Stimulated activated naive CD8-positive, alpha-beta T cell treated with anti-CD3 and anti-CD28 coated beads, Interleukin-15, amount 100 ng/mL, for 72 hours (primary cell): Measurements from ENCODE around the gene GRM1.
"Not testable (repeated sequence)": the region's sequence is repeated elsewhere in the genome, so short reads cannot be mapped to it uniquely, and the experiment has no call there.

Source experiments
- ATAC-seq: fragments of 150-1000 bp; cut with Tn5 transposase; 2 replicates; pipeline ENCODE4 v1.10.0; 2021; ENCODE audit warnings: mild to moderate bottlenecking, moderate library complexity
- DNase-seq, 2 donors: peaks; one replicate each; pipeline ENCODE4 v3.0.0; 2021 to 2022
- H3K27ac Mint-ChIP-seq, 2 donors: one replicate each; pipeline ENCODE4 v1.8.0; 2022; ENCODE audit warnings: mild to moderate bottlenecking in 2 of 2, mixed read lengths in 2 of 2, moderate library complexity in 2 of 2
- H3K27me3 Mint-ChIP-seq: one replicate; pipeline ENCODE4 v1.8.0; 2022; ENCODE audit warnings: mixed read lengths
- H3K4me1 Mint-ChIP-seq: one replicate; pipeline ENCODE4 v1.8.0; 2022; ENCODE audit warnings: mild to moderate bottlenecking, mixed read lengths
- H3K4me3 Mint-ChIP-seq, 2 donors: one replicate each; pipeline ENCODE4 v1.8.0; 2022; ENCODE audit warnings: mild to moderate bottlenecking in 2 of 2, mixed read lengths in 2 of 2, moderate library complexity in 1 of 2
- H3K9me3 Mint-ChIP-seq, 2 donors: one replicate each; pipeline ENCODE4 v1.8.0; 2022; ENCODE audit warnings: mixed read lengths in 2 of 2

GRM1 gene

DNA sequence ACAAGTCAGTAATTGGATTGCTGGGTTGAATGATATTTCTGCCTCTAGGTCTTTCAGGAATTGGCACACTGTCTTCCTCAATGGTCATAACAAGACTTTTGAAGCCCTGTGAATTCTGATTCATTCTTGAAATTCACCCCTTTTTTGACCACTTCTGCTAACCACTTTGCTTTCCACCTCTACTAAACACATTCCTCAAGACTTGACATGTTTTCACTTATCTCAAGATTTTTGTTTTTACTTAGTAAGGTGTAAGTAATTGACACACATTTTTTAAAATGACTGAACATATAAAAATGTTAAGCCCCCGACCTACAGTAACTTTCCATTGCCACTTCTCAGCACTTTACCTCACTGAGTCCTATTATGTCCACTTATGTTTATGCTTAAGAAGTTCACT is 239.1 kb downstream of the GRM1 start:
- ATAC-seq (no peak), DNase-seq (no peak)
- H3K27me3 Mint-ChIP-seq = no peaks in the 10 kb centered on the region
- peaks cover 0 to 3% of the 10 kb centered on the region in 2 donors for H3K9me3 Mint-ChIP-seq
- H3K4me1 Mint-ChIP-seq = no peaks in the 10 kb centered on the region
- no peak overlapping the region for H3K27ac Mint-ChIP-seq
- no peak overlapping the region for H3K4me3 Mint-ChIP-seq

DNA sequence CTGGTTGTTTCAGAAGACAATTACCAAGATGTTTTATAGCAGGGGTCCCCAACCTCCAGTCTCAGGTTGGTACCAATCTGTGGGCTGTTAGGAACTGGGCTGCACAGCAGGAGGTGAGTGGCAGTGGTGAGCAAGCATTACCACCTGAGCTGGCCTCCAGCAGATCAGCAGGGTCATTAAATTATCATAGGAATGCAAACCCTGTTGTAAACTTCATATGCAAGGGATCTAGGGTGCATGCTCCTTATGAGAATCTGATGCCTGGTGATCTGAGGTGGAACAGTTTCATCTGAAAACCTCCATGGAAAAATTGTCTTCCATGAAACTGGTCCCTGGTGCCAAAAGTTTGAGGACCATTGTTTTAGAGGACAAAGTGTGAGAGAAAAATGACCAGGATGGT is 240.6 kb downstream of the GRM1 start:
- Mint-ChIP-seq H3K4me1 (no peaks in the 10 kb centered on the region), H3K9me3 (peaks cover 0 to 3% of the 10 kb centered on the region in 2 donors), H3K27me3 (no peaks in the 10 kb centered on the region), H3K27ac (peak overlapping the region in 1 of 2 donors; percentile 30), H3K4me3 (no peak overlapping the region)
- ATAC-seq (no peak), DNase-seq (no peak)

DNA sequence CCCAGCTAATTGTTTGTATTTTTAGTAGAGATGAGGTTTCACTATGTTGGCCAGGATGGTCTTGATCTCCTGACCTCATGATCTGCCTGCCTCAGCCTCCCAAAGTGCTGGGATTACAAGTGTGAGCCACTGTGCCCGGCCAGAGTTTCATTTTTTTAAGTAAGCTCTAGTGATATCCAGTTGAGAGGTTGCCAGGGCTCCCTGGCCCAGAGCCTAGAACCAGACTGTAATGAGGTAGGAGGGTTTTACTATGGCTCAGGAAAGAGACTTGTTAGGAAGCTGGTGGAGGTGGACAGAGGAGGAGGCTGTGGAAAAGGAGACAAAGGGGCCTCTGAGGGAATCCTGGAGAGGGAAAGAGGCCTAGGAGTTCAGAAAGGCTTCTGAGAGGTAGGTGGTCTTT is 242.3 kb downstream of the GRM1 start:
- H3K4me1 Mint-ChIP-seq, H3K9me3 Mint-ChIP-seq, H3K27ac Mint-ChIP-seq, DNase-seq, H3K27me3 Mint-ChIP-seq, H3K4me3 Mint-ChIP-seq, ATAC-seq: not testable (repeated sequence)

DNA sequence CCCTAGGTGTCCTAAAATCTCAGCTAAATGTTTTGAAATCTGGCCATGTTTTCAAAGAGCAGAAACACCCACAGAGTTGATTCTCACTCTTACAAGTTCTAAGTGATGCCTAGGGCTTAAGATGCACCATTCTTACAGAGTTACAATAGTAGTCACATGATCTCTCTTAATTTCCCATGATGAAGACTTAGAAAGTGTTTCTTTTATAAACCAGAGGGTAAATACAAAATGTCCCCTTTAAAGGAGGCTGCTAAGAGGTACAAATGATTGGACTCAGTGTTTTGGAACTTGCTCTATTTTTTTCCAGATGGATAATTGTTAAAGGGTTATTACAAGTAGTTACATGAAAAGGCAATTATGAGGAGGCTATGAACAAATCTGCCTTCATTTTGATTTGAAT is 244.6 kb downstream of the GRM1 start:
- Mint-ChIP-seq H3K9me3 (no peaks in the 10 kb centered on the region), H3K4me1 (no peaks in the 10 kb centered on the region), H3K27me3 (no peaks in the 10 kb centered on the region), H3K27ac (no peak overlapping the region), H3K4me3 (no peak overlapping the region)
- DNase-seq = no peak
- ATAC-seq = no peak

DNA sequence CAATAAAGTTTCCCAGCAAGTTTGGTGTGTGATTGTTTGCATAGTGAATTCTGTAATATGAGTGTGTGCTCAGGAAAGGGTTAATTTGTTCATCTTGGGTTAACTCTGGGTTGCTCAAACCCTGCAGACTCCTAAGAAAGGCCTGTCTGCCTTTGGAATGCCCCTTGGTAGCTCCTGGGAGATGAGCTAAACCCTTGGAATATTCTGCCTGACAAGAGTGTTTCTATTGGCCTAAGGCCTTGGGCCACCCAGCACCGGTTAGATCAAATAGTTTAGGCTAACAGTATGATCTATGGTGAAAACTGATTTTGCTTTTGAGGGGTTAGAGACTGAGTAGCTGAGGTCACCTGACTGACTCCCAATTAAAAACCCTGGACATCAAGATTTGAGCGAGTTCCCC is 248.3 kb downstream of the GRM1 start:
- no peak overlapping the region for H3K4me3 Mint-ChIP-seq
- ATAC-seq = no peak
- no peak for DNase-seq
- H3K9me3 Mint-ChIP-seq = no peaks in the 10 kb centered on the region
- H3K4me1 Mint-ChIP-seq = no peaks in the 10 kb centered on the region
- no peaks in the 10 kb centered on the region for H3K27me3 Mint-ChIP-seq
- H3K27ac Mint-ChIP-seq = no peak overlapping the region

DNA sequence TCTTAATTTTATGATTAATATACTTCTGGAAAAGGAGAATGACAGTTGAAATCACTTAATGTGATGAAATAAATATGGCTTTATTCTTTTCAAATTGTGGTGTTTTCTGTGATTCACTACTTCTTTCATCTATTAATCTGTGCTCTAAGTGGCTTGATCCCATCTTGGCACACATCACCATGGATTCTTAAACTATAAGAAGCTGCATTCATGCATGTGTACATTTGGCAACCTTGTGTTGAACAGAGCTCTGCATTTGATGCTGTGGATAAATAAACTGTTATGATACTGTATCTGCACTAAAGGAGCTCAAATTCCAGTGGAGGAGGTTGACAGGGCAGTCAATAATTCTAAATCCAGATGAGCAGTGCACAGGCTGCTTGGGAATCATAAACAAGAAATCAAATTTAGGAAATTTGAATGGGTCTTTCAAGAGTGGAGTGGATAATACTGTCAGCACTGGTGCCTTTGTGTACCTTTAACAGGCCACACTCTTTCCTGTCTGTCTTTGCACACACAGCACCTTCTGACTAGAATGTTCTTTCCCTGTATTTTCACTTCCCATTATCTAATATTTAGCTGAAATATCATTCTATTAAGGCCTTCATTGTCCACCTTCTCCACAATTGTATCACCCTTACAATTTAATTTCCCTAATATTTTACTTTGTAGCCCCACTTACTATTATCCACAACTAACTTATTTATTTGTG is 252.9 kb downstream of the GRM1 start:
- DNase-seq = no peak
- Mint-ChIP-seq H3K27ac (no peak overlapping the region), H3K9me3 (peaks cover 0 to 4% of the 10 kb centered on the region in 2 donors), H3K27me3 (no peaks in the 10 kb centered on the region), H3K4me1 (no peaks in the 10 kb centered on the region), H3K4me3 (no peak overlapping the region)
- no peak for ATAC-seq

DNA sequence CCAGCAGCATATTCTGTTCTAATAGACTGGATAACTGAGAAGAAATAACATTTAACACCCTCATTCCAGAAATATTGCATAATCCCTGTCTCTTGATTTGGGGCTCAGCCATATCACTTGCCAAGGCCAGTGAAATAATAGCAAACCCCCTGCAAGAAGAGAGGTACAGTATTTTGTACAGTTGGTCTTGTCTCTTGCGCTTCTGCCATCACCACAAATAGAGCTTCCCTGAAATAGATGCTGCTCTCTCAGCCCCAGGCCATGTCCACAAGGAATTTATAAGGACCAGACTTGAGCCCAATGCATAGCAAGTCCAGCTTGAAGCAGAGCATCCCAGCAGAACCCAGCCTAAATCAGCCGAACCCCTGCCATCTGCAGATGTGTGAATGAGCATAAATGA is 254.0 kb downstream of the GRM1 start:
- Mint-ChIP-seq H3K4me3 (no peak overlapping the region), H3K27ac (no peak overlapping the region), H3K4me1 (no peaks in the 10 kb centered on the region), H3K9me3 (peaks cover 0 to 4% of the 10 kb centered on the region in 2 donors), H3K27me3 (no peaks in the 10 kb centered on the region)
- ATAC-seq (no peak), DNase-seq (no peak)

DNA sequence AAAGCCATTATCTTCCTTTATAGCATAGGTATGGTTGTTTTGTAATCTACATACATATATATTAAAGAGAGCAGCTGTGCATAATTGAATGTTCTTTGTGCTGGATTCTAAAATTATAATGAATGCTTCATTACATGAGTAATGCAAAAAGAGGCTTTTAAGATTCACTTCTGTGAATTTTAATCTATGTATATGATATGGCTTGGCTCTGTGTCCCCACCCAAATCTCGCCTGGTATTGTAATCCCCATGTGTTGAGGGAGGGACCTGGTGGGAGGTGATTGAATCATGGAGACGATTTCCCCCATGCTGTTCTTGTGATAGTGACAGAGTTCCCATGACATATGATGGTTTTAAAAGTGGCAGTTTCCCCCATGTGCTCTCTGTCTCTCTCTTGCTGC is 255.4 kb downstream of the GRM1 start:
- DNase-seq (no peak), ATAC-seq (no peak)
- no peak overlapping the region for H3K4me3 Mint-ChIP-seq
- H3K27me3 Mint-ChIP-seq = no peaks in the 10 kb centered on the region
- no peak overlapping the region for H3K27ac Mint-ChIP-seq
- peaks cover 0 to 4% of the 10 kb centered on the region in 2 donors for H3K9me3 Mint-ChIP-seq
- H3K4me1 Mint-ChIP-seq = no peaks in the 10 kb centered on the region

DNA sequence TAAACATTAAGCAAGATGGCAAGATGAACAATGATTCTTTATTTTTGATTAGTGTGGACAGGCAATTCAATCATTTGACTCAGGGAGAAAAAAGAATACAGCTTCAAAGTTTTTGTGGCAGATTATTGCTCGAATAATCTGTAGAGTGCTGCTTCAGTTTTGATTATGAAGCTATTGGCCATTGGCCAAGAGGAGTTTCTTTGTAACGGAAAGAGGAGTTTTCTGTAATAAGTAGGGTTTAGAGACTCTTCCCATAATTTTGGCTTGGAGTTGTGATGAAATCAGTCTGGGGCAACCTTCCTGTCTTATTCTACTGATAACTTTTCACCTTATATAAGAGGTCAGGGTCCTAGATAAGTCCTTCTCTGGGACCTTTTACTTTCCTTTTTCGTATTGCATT is 258.1 kb downstream of the GRM1 start:
- no peak for ATAC-seq
- Mint-ChIP-seq H3K4me3 (no peak overlapping the region), H3K27me3 (no peaks in the 10 kb centered on the region)

DNA sequence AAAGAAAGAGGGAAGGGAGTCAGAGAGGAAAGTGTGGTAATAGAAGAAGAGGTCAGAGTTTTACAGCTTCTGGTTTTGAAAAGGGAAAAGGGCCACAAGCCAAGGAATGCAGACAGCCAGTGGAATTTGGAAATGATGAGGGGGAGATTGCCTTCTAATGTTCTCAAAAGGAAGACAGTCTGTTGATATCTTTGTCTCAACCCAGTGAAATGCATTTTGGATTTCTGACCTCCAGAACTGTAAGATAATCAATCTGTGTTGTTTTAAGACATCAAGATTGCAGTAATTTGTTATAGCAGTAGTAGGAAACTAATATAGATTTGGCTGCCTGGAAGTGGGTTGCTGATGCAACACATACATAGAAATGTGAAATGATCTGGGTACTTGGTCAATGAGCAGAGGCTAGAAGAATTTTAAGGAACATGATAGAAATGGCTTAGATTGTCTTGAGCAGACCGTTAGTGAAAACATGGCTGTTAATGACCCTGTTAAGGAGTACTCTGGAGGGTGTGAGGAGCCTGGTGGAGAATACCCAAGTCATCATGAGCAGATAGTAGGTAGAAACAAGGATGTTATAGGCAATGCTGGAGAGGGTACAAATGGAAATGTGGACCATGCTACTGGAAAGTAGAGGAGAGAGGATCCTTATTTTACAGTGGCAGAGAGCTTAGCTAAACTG is 259.0 kb downstream of the GRM1 start:
- Mint-ChIP-seq H3K4me3 (no peak overlapping the region), H3K27me3 (no peaks in the 10 kb centered on the region)
- no peak for DNase-seq

More for the DNA sequence above, 258.1 kb downstream of the GRM1 start:
- no peak for DNase-seq
- H3K4me1 Mint-ChIP-seq = no peaks in the 10 kb centered on the region
- H3K9me3 Mint-ChIP-seq = peaks cover 0 to 4% of the 10 kb centered on the region in 2 donors
- H3K27ac Mint-ChIP-seq = no peak overlapping the region

DNA sequence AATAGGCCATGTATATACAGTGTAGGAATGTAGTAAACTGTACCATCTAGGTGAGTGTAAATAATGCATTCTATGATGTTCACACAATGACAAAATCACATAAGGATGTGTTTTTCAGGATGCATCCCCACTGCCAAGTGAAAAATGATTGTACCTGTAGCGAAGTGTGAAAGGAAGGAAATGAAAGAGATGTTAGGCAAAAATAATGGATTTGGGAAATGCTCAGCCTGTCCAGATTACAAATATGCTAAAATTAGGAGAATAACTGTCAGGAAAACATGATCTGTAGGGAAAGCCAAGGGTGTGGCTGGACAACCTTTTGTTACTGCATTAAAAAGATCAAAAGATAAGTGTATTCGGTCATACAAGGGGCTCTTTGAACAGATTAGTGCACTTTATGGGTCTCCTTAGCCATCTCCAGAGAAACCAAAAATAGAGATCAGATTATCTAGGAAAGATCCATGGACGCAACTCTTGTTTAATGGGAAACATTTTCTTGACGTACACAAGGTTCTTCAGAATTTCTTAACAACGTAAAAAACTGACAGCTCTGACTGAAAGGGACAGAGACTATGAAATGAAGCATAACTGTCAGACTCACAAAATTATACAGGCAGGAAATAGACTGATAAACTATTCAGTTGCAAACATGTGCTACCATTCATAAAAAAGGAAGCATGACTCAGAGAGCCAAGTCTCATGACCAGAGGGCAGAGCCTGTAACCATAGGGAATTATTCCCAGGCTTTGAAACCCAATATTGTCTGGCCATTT is 261.1 kb downstream of the GRM1 start:
- no peak overlapping the region for H3K4me3 Mint-ChIP-seq
- H3K4me1 Mint-ChIP-seq = no peaks in the 10 kb centered on the region
- peaks cover 0 to 4% of the 10 kb centered on the region in 2 donors for H3K9me3 Mint-ChIP-seq
- peak overlapping the region in 1 of 2 donors; percentile 48 for H3K27ac Mint-ChIP-seq
- ATAC-seq = no peak
- H3K27me3 Mint-ChIP-seq = no peaks in the 10 kb centered on the region
- DNase-seq = no peak

More for the DNA sequence above, 259.0 kb downstream of the GRM1 start:
- Mint-ChIP-seq H3K4me1 (no peaks in the 10 kb centered on the region), H3K27ac (peak overlapping the region in 1 of 2 donors; percentile 48), H3K9me3 (peaks cover 0 to 4% of the 10 kb centered on the region in 2 donors)
- no peak for ATAC-seq

DNA sequence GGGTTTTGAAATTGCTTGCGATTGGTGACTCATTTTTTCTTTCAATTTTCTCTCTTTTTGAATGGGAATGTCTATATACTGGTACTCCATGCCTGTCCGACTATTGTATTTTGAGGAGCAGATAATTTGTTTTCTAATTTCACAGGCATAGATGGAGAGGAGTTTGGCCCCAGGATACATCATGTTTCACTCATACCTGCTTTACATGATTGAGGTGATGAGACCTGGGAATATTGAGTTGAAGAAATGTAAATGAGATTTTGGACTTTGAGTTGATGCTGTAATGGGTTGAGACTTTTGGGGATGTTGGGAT is 261.7 kb downstream of the GRM1 start:
- H3K27me3 Mint-ChIP-seq = no peaks in the 10 kb centered on the region
- no peak for ATAC-seq
- H3K27ac Mint-ChIP-seq = no peak overlapping the region
- no peak for DNase-seq
- no peak overlapping the region for H3K4me3 Mint-ChIP-seq
- no peaks in the 10 kb centered on the region for H3K9me3 Mint-ChIP-seq
- no peaks in the 10 kb centered on the region for H3K4me1 Mint-ChIP-seq

DNA sequence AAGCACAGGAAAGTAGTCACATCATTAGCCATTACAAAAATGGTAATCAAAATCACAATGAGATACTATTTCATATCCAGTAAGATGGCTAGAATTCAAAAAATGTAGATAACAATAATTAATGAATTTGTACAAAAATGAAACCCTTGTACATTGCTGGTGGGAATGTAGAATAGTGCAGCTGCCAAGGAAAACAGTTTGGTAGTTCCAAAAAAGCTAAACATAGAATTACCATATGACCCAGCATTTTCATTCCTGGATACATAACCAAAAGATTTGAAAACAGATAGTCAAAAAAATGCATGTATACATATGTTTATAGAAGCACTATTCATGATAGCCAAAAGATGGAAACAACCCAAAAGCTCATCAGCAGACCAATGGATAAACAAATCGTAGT is 263.6 kb downstream of the GRM1 start:
- Mint-ChIP-seq H3K27me3 (no peaks in the 10 kb centered on the region), H3K4me3 (no peak overlapping the region), H3K27ac (no peak overlapping the region), H3K9me3 (no peaks in the 10 kb centered on the region), H3K4me1 (no peaks in the 10 kb centered on the region)
- DNase-seq (no peak), ATAC-seq (no peak)

DNA sequence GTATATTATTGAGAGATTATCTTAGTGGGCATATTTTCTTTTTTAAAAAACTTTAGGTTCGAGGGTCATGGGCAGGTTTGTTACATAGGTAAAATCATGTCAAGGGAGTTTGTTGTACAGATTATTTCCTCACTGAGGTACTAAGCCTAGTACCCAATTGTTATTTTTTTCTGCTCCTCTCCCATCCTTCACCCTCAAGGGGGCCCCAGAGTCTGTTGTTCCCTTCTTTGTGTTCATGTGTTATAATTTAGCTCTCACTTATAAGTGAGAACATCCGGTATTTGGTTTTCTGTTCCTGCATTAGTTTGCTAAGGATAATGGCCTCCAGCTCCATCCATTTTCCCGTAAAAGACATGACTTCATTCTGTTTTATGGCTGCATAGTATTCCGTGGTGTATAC is 266.8 kb downstream of the GRM1 start:
- Mint-ChIP-seq H3K27ac (no peak overlapping the region), H3K4me1 (no peaks in the 10 kb centered on the region), H3K27me3 (no peaks in the 10 kb centered on the region), H3K4me3 (no peak overlapping the region), H3K9me3 (no peaks in the 10 kb centered on the region)
- ATAC-seq (no peak), DNase-seq (no peak)

DNA sequence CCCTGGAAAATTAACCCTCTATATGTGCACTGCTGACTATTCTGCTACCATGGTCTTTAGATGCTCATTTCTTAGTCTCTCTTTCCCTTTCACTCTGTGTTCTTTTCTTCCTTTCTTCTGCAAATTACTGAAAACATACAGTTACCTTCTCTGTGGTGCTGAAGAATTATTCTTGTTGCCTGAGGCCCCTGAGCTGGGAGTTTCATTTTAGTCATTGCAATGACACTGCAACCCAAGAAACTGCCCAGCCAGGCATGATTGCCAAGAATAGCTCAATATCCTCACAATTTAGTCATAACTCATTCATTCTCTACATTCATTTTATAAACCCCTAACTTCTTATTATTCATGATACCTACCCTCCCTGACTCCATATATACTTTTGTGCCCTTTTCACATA is 269.0 kb downstream of the GRM1 start:
- H3K27ac Mint-ChIP-seq = no peak overlapping the region
- no peaks in the 10 kb centered on the region for H3K9me3 Mint-ChIP-seq
- H3K4me3 Mint-ChIP-seq = no peak overlapping the region
- DNase-seq = no peak
- H3K4me1 Mint-ChIP-seq = no peaks in the 10 kb centered on the region
- no peaks in the 10 kb centered on the region for H3K27me3 Mint-ChIP-seq
- no peak for ATAC-seq

DNA sequence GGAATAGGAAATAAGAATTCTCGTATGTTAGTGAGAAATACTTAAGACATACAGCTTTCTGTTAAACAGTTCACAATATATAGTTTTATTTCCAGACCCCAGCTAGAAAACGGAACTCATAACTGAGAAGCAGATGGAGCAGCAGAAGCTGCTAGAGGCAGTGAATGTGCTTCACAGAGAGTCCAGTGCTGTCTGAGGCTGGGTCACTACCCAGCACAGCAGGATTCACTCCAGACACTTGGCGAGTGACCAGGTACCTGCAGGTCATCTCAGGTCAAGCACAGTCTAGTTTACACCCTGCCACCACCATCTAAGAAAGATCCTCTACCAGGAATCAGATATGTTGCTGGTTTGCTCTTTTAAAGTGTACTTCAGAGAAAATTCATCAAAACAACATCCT is 271.7 kb downstream of the GRM1 start:
- Mint-ChIP-seq H3K4me3 (no peak overlapping the region), H3K4me1 (no peaks in the 10 kb centered on the region), H3K9me3 (no peaks in the 10 kb centered on the region), H3K27me3 (no peaks in the 10 kb centered on the region), H3K27ac (no peak overlapping the region)
- DNase-seq (no peak), ATAC-seq (no peak)
